Measurements from ENCODE around the gene GBX2.

DNA sequence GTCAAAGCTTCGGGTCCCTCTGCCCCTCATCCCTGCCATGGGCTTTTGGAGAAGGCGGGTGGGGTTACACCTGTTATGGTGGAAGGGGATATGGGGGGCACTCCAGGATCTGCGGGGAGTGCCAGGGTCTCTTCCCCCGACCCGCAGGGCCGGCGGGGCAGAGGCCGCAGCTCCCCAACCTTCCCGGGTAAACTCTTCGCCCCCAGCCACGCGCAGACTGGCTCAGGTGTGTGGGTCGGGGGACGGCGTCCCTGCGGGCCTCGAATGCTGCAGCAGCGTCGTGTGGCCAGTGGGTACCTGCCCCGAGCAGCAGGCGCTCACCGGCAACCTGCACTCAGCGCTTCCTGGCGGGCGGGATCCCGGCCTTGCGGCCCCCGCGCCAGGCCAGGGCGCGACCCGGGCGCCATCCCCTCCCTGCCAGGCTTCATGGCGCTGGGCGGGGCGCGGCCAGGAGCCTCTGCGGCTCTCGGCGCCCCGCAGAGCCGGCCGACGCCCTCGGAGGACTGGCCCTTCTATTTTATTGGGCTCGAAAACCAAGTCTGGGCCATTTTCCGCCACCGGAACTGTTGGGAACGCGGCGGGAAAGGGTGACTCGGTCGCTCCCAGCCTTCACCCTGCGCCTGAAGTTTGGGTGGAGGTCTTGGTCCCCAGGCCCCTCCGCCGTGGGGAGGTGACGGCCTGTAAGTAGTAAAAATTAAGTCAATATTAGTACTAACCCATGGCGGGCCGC lies 4.5 kb downstream of the GBX2 start:
- TF ChIP-seq CTCF (IDR thresholded peaks at IDR 0.05) = no peak
- TF ChIP-seq POLR2A (IDR thresholded peaks at IDR 0.05) = no peak

Measured in esophagus squamous epithelium (tissue), 4 donors.